ENCODE results near the gene WHRN. TPM values are rescaled to one million over a fixed set of nuclear protein-coding genes. Genes with fewer than 3 reads are reported as not detected.

The WHRN gene
- total and polyA plus RNA-seq, 9 of the 15 experiments (the other 6 are each of a cell fraction or from before 2014, with no cell fraction given), result 0.31 to 14.1 (median 3.0) TPM

GRCh38 chr9:114451707-114452031, 53.6 kb downstream of the WHRN start (continued):
- TF ChIP-seq GTF3C2 (IDR thresholded peaks at IDR 0.05; ENCODE audit: borderline replicate concordance, extremely low read depth, insufficient read length) (no peak), ZBTB26 (CRISPR knock-in tag; IDR thresholded peaks at IDR 0.05) (no peak), MTA2 (IDR thresholded peaks at IDR 0.05; ENCODE audit: low read depth) (no peak), PHF21A (IDR thresholded peaks at IDR 0.05; ENCODE audit: borderline replicate concordance, low read depth) (no peak), ZBTB1 (CRISPR knock-in tag; IDR thresholded peaks at IDR 0.05; ENCODE audit: borderline replicate concordance, low read depth) (no peak), BCOR (IDR thresholded peaks at IDR 0.05) (peak; percentile 66; the same call in 1 of the 2 replicates), RBM25 (IDR thresholded peaks at IDR 0.05; ENCODE audit: low read depth, low read length, severe bottlenecking) (peak; percentile 84), PPARD (CRISPR knock-in tag; IDR thresholded peaks at IDR 0.05) (no peak), NCOR1 (IDR thresholded peaks at IDR 0.05) (no peak), CC2D1A (IDR thresholded peaks at IDR 0.05) (no peak), ZNF408 (CRISPR knock-in tag; IDR thresholded peaks at IDR 0.05; ENCODE audit: low read depth) (no peak), ZNF277 (CRISPR knock-in tag; IDR thresholded peaks at IDR 0.05; ENCODE audit: borderline replicate concordance) (no peak), ATF3 (IDR thresholded peaks at IDR 0.05) (no peak), ATF3 (CRISPR knock-in tag; conservative IDR thresholded peaks at IDR 0.05) (no peak), ZNF384 (IDR thresholded peaks at IDR 0.05; ENCODE audit: low read depth, low read length) (no peak), CREB1 (IDR thresholded peaks at IDR 0.05) (no peak), CREB1 (CRISPR knock-in tag; IDR thresholded peaks at IDR 0.05) (no peak), NUFIP1 (IDR thresholded peaks at IDR 0.05; ENCODE audit: partially characterized antibody) (no peak), NR2F6 (CRISPR knock-in tag; IDR thresholded peaks at IDR 0.05) (no peak)

All from K562 (cell line).